Stimulated activated CD8-positive, alpha-beta memory T cell treated with anti-CD3 and anti-CD28 coated beads, Interleukin-12 subunit alpha, Interleukin-12 subunit beta, amount 100 ng/mL, for 24 hours (primary cell): ENCODE results near the gene ITGB4.

Experiments used
- DNase-seq: peaks from one replicate; pipeline ENCODE4 v3.0.0-alpha.2; 2020; ENCODE audit errors: extremely low read depth

ITGB4 gene

GRCh38 chr17:75791254-75791653, 70.0 kb downstream of the ITGB4 start:
- DNase-seq, result no peak

GRCh38 chr17:75793460-75793859, 72.2 kb downstream of the ITGB4 start:
- DNase-seq, result no peak

- no peak for DNase-seq
Observed at GRCh38 chr17:75795820-75796607, 74.8 kb downstream of the ITGB4 start.

DNA sequence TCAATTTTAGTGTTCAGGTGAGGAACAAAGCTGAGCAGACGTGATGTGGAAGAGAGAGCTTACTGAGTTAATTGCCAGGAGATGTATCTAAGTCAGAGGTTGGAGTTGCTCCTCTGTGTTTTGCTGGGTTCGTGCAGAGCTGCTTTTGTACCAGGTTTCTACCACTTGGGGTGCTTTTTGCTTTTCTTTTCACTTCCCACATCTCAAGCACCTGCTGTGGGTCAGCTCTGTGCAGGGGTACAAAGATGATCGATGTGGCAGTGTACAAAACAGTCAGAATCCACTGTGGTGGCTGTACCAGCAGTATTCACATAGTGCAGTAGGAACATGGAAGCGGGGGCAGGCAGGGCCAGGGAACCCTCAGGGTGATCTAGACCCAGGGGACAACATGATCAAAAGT, 78.1 kb downstream of the ITGB4 start:
- DNase-seq, result no peak

DNA sequence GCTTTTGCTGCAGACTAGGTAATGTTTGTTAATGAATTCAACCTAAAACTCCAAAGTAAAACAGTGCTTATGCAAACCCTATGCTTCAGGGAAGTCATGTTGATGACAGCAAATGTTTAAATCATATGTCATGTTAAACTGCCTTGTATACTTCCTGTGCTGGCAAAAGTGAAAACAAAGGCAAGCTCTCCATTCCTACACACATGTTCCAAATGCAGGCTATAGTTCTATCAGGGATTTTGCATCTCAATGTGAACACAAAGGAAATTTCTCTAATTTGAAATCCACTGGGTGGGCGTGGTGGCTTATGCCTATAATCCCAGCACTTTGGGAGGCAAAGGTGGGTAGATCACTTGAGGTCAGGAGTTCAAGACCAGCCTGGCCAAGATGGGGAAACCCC, 82.6 kb downstream of the ITGB4 start:
- DNase-seq, result no peak

- DNase-seq, result no peak
Observed at GRCh38 chr17:75806822-75807500, 85.7 kb downstream of the ITGB4 start.
